Measurements from ENCODE around the gene ANKRD52. TPM values are rescaled to one million over a fixed set of nuclear protein-coding genes. Genes with fewer than 3 reads are reported as not detected.
A peak's percentile ranks its signal among the peaks of the same experiment; 100 is the strongest.

The ANKRD52 gene
- total RNA-seq, 1 donor from 2014 or later: 48.5 TPM

DNA sequence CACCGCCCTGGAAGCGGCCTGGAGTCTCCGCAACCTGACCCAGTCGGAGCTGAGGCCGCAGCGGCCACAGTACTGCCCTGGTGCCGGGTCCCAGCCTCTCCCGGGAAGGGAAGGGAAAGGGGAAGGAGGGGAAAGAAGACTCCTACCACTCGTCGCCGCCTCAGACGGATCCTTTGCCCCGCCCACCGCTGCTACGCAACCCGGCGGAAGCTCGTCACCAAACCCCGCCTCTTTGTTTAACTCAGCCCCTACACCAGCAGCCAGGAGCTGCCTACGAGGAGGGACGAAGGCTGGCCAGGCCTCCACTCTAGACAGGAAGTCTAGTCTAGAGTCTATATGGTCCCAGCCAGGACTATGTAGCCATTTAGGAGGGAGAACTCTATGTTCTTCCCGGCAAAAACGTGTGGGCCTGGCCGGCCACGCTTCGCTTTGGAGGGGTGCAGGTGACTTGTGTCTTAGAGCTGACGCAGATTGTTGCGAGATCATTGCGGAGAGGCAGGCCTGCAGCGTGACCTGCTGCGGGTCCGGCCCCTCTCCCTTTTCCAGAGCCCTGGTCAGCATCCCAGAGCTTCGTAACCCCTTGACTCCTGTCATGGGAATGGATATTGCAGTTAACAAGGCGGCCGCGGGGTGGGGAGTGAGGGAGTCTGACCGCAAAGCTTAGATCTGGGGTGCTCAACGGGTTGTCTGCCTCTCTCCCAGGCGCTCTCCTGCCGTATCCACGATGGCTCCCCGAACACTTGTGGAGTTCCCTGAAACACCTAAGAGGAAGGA lies 36.2 kb downstream of the ANKRD52 start, which contains the start of gene RNF41:
Gene RNF41 (minus strand): TSS at position 166 of the 774 bp plus-strand sequence. CDS start 7,875 bp downstream, outside the sequence.
- Mint-ChIP-seq H3K4me1 (ENCODE audit: unreplicated experiment) (peaks cover 39% of the 10 kb centered on the region), H3K27ac (ENCODE audit: unreplicated experiment) (peak within 1 kb of the TSS; percentile 97), H3K9me3 (ENCODE audit: unreplicated experiment) (no peaks in the 10 kb centered on the region), H3K36me3 (ENCODE audit: low read depth, unreplicated experiment) (peaks cover 4% of the 10 kb centered on the region), H3K4me3 (ENCODE audit: unreplicated experiment) (peak within 1 kb of the TSS; percentile 99), H3K27me3 (ENCODE audit: unreplicated experiment) (peaks cover 10% of the 10 kb centered on the region)
- TF ChIP-seq, protein P1, sequence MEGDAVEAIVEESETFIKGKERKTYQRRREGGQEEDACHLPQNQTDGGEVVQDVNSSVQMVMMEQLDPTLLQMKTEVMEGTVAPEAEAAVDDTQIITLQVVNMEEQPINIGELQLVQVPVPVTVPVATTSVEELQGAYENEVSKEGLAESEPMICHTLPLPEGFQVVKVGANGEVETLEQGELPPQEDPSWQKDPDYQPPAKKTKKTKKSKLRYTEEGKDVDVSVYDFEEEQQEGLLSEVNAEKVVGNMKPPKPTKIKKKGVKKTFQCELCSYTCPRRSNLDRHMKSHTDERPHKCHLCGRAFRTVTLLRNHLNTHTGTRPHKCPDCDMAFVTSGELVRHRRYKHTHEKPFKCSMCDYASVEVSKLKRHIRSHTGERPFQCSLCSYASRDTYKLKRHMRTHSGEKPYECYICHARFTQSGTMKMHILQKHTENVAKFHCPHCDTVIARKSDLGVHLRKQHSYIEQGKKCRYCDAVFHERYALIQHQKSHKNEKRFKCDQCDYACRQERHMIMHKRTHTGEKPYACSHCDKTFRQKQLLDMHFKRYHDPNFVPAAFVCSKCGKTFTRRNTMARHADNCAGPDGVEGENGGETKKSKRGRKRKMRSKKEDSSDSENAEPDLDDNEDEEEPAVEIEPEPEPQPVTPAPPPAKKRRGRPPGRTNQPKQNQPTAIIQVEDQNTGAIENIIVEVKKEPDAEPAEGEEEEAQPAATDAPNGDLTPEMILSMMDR (IDR thresholded peaks at IDR 0.05; ENCODE audit: unreplicated experiment): peak; percentile 46
- DNase-seq (ENCODE audit: low spot score): peak; percentile 94

DNA sequence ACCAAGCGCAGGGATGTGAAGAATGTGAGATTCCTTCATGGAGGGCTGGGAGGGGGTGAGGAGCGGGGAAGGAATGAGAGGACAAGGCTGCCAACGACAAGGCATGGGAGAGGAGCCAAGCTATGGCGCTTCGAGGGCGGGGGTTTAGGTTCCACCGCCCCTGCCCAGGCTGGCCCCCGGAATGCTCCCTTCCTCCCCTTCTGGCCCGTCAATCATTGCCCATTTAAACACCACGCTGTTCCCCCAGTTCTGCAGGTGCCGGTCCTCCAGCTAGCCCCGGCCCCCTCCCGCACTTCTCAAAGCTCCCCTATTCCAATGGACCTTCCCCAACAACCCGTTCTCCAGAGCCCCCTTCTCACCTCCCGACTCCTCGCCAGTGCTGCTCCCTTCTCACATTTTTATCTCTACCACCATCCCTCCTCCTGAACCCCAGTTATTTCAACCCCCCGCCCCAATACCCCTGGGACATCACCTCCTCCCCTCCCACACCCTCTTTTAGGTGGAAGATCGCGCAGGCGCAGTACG lies 36.9 kb downstream of the ANKRD52 start:
- TF ChIP-seq, protein P1 (IDR thresholded peaks at IDR 0.05; ENCODE audit: unreplicated experiment): no peak
- Mint-ChIP-seq H3K9me3 (ENCODE audit: unreplicated experiment) (no peaks in the 10 kb centered on the region), H3K27me3 (ENCODE audit: unreplicated experiment) (peaks cover 10% of the 10 kb centered on the region), H3K36me3 (ENCODE audit: low read depth, unreplicated experiment) (peaks cover 8% of the 10 kb centered on the region), H3K4me3 (ENCODE audit: unreplicated experiment) (peak overlapping the region; percentile 99), H3K27ac (ENCODE audit: unreplicated experiment) (peak overlapping the region; percentile 97), H3K4me1 (ENCODE audit: unreplicated experiment) (peaks cover 39% of the 10 kb centered on the region)
- DNase-seq (ENCODE audit: low spot score): peak; percentile 33

DNA sequence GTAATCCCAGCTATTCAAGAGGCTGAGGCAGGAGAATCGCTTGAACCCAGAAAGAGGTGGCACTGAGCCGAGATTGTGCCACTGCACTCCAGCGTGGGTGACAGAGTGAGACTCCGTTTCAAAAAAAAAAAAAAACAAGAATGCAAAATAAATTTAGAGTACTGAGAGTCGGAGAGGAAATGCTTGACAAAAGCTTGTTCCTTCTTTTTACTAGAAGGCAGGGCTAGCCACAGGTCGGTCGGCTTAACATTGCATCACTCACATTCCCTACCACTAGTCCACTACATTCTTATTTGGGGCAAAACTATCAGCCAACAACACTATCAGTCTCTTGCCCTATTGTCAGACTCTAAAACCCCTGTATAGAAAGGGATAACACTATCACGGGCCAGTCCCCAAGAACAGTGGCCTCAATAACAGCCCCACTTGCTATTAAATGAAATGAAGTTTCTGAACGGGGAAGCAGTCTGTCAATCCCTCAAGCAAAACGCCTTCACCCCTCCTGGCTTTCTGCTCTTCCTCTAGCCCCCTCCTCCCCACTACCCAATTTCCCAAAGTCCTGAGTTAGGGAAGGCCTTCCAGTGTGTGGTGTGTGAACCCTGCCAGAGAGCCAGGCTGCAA lies 37.5 kb downstream of the ANKRD52 start:
- peak overlapping the region; percentile 97 for H3K27ac Mint-ChIP-seq (ENCODE audit: unreplicated experiment)
- H3K27me3 Mint-ChIP-seq (ENCODE audit: unreplicated experiment): peaks cover 10% of the 10 kb centered on the region
- no peak for DNase-seq (ENCODE audit: low spot score)
- H3K4me3 Mint-ChIP-seq (ENCODE audit: unreplicated experiment): peak overlapping the region; percentile 99
- no peaks in the 10 kb centered on the region for H3K9me3 Mint-ChIP-seq (ENCODE audit: unreplicated experiment)
- H3K4me1 Mint-ChIP-seq (ENCODE audit: unreplicated experiment): peaks cover 39% of the 10 kb centered on the region
- TF ChIP-seq, protein P1 (IDR thresholded peaks at IDR 0.05; ENCODE audit: unreplicated experiment): no peak
- H3K36me3 Mint-ChIP-seq (ENCODE audit: low read depth, unreplicated experiment): peaks cover 8% of the 10 kb centered on the region

DNA sequence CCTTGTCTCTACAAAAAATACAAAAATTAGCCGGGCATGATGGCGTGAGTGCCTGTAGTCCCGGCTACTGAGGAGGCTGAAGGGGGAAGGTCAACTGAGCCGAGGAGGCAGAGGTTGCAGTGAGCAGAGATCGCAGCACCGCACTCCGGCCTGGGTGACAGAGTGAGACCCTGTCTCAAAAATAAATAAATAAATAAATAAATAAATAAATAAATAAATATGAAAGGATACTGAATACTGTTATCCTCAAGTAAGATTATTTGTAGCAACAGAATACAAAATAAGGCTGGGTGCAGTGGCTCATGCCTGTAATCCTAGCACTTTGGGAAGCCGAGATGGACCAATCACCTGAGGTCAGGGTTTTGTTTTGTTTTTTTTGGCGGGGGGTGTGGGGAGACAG lies 38.3 kb downstream of the ANKRD52 start:
- no peak for DNase-seq (ENCODE audit: low spot score)
- Mint-ChIP-seq H3K27ac (ENCODE audit: unreplicated experiment) (no peak overlapping the region), H3K9me3 (ENCODE audit: unreplicated experiment) (no peaks in the 10 kb centered on the region), H3K27me3 (ENCODE audit: unreplicated experiment) (peaks cover 8% of the 10 kb centered on the region), H3K36me3 (ENCODE audit: low read depth, unreplicated experiment) (peaks cover 13% of the 10 kb centered on the region), H3K4me3 (ENCODE audit: unreplicated experiment) (no peak overlapping the region), H3K4me1 (ENCODE audit: unreplicated experiment) (peaks cover 32% of the 10 kb centered on the region)
- TF ChIP-seq, protein P1 (IDR thresholded peaks at IDR 0.05; ENCODE audit: unreplicated experiment): no peak

All from endothelial cell (in vitro differentiated cells).